Rectal smooth muscle tissue (tissue), 1 donor: ENCODE results near the gene TSPAN15.

Source experiments
- H3K27ac ChIP-seq: one replicate; pipeline ENCODE4 v1.7.0; 2013; ENCODE audit warnings: low read depth, low read length, inconsistent platforms
- H3K27me3 ChIP-seq: one replicate; pipeline ENCODE4 v1.7.0; 2013; ENCODE audit warnings: low read length; ENCODE audit not compliant: control insufficient read depth, insufficient read depth
- H3K36me3 ChIP-seq: one replicate; pipeline ENCODE4 v1.7.0; 2013; ENCODE audit warnings: low read length; ENCODE audit not compliant: control insufficient read depth, insufficient read depth
- H3K4me1 ChIP-seq: one replicate; pipeline ENCODE4 v1.7.0; 2013; ENCODE audit warnings: low read length; ENCODE audit not compliant: control insufficient read depth, insufficient read depth
- H3K4me3 ChIP-seq: one replicate; pipeline ENCODE4 v1.7.0; 2013; ENCODE audit warnings: low read length
- H3K9ac ChIP-seq: one replicate; pipeline ENCODE4 v1.7.0; 2013; ENCODE audit warnings: low read length

The TSPAN15 gene

DNA sequence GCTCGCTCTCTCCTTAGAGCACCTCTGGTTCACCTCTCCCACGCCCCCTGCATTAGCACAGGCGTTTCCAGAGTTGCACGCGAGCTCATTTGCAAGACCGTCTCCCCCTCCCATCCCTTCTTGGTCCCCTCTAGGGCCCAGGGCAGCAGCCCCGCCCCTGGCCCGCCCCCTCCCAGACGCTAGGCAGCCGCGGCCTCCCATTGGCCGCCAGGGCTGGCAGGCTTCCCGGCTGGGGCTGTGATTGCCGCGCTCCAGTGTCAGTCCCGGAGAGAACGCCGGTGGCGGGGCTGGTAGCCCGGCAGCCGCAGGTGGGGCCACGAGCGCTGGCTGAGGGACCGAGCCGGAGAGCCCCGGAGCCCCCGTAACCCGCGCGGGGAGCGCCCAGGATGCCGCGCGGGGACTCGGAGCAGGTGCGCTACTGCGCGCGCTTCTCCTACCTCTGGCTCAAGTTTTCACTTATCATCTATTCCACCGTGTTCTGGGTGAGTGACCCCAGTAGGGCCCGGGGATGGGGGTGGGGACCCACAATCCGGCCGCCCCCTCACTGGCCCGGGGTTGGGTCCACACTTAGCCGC is at the start of gene TSPAN15:
Gene TSPAN15, plus strand, starts transcription at position 257 of the 575 bp plus-strand sequence. Its CDS starts 130 bp downstream, at position 387.
- peaks cover 28% of the 10 kb centered on the region for H3K4me1 ChIP-seq
- peak within 1 kb of the TSS; percentile 88 for H3K4me3 ChIP-seq
- no peaks in the 10 kb centered on the region for H3K36me3 ChIP-seq
- peak within 1 kb of the TSS; percentile 90 for H3K27ac ChIP-seq
- no peaks in the 10 kb centered on the region for H3K27me3 ChIP-seq
- peak within 1 kb of the TSS; percentile 54 for H3K9ac ChIP-seq

DNA sequence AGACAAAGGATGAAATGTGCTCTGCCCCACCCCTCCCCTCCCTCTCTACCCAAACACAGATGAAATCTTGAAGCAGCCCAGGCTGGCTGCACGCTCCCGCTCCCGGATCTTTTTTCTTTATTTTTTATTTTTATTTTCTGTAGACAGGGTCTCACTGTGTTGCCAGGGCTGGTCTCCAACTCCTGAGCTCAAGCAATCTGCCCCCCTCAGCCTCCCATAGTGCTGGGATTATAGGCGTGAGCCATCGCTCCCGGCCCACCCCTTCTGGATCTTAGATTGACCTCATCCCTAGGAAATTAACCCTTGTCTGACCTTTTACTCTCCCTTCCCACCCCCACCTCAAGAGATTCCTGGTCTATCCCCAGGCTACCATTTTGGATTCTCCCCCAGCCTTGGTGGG is 48.9 kb upstream of the TSPAN15 start:
- H3K4me1 ChIP-seq: peaks cover 5% of the 10 kb centered on the region
- no peak overlapping the region for H3K9ac ChIP-seq
- H3K36me3 ChIP-seq: peaks cover 15% of the 10 kb centered on the region
- no peaks in the 10 kb centered on the region for H3K27me3 ChIP-seq
- H3K27ac ChIP-seq: no peak overlapping the region
- no peak overlapping the region for H3K4me3 ChIP-seq

DNA sequence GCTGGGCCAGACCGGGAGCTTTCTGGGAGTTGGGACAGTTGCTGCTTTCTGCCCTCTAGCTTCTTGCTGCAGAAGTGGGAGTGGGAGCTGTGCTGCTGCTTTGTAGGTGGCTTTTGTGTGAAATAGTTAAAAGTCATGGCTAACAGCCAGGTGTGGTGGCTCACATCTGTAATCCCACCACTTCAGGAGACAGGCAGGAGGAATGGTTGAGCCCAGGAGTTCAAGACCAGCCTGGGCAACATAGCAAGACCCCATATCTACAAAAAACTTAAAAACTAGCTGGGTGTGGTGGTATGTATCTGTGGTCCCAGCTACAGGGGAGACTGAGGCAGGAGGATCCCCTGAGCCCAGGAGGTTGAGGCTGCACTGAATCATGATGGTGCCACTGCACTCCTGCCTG is 48.2 kb upstream of the TSPAN15 start:
- H3K27ac ChIP-seq: no peak overlapping the region
- no peak overlapping the region for H3K4me3 ChIP-seq
- H3K27me3 ChIP-seq: no peaks in the 10 kb centered on the region
- peaks cover 14% of the 10 kb centered on the region for H3K36me3 ChIP-seq
- H3K4me1 ChIP-seq: peaks cover 12% of the 10 kb centered on the region
- no peak overlapping the region for H3K9ac ChIP-seq

GRCh38 chr10:69403519-69403918 is 47.7 kb upstream of the TSPAN15 start:
- Histone ChIP-seq H3K36me3 (peaks cover 14% of the 10 kb centered on the region), H3K27me3 (no peaks in the 10 kb centered on the region), H3K4me3 (no peak overlapping the region), H3K4me1 (peaks cover 15% of the 10 kb centered on the region), H3K27ac (peak overlapping the region; percentile 22), H3K9ac (no peak overlapping the region)

DNA sequence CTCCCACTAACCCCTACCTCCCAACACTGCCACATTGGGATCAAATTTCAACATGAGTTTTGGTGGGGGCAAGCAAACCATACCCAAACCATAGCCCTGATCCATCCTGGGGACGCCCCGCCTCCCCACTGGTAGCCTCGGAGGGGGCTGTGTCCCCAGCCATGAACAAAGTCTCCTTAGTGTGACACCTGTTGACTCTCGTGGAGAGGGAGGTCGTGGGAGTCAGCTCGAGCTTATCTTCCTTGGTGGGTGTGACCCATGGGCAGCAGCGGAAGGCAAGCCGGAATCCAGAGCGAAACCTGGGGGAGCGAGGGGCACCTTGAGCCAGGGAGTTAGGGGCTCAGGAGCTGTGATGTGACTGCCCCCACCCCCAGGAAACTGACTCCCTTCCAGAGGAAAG is 46.5 kb upstream of the TSPAN15 start:
- H3K4me1 ChIP-seq: peaks cover 21% of the 10 kb centered on the region
- H3K27ac ChIP-seq: no peak overlapping the region
- H3K4me3 ChIP-seq: no peak overlapping the region
- H3K27me3 ChIP-seq: no peaks in the 10 kb centered on the region
- H3K36me3 ChIP-seq: peaks cover 14% of the 10 kb centered on the region
- no peak overlapping the region for H3K9ac ChIP-seq

DNA sequence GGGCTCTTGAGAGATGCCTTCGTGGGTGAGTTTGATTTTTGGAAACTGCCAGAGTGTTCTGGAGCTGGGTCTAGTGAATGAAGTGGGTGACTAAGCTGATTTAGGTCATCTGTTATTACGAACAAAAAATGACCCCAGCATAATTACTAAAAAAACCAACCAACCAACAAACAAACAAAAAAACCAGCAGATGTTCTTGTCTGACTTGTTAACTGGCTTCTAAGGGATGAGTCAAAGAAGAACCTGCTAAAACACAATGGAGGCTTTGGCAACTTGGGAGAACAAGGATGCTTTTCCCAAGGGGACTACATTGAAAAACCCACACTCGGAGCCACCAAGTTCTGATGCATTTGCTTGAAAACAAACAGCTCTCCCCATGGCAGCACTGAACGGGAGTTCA is 46.0 kb upstream of the TSPAN15 start:
- Histone ChIP-seq H3K4me1 (peaks cover 21% of the 10 kb centered on the region), H3K9ac (no peak overlapping the region), H3K36me3 (peaks cover 14% of the 10 kb centered on the region), H3K27me3 (no peaks in the 10 kb centered on the region), H3K27ac (peak overlapping the region; percentile 14), H3K4me3 (no peak overlapping the region)

DNA sequence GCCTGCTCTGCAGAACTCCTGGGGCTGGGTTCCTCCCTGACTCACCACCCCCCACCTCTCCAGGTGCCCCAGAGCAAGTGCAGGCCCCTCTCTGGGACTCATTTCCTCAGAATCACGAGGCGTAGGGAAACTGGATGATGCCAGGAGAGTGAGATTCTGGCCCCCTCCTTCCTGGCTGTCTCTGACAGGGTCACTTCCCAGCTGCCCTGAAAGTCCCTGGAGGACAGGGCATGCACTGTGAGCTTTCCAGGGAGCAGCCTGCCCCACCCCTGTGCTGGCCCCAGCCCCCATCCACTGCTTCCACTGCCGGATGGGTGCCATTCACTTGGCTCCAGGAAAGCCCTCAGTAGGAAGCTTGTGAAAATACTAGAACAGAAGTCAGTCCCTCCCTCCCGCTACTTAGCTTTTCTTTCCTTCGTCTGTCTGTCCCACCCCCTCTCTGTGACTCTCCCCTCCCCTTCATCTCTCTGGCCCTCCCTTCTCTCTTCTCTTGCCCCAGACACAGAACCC is 44.9 kb upstream of the TSPAN15 start:
- Histone ChIP-seq H3K9ac (no peak overlapping the region), H3K27ac (peak overlapping the region; percentile 74), H3K4me1 (peaks cover 28% of the 10 kb centered on the region), H3K36me3 (peaks cover 6% of the 10 kb centered on the region), H3K4me3 (no peak overlapping the region), H3K27me3 (no peaks in the 10 kb centered on the region)

GRCh38 chr10:69406816-69407580 is 44.3 kb upstream of the TSPAN15 start:
- peak overlapping the region; percentile 74 for H3K27ac ChIP-seq
- peaks cover 32% of the 10 kb centered on the region for H3K4me1 ChIP-seq
- no peaks in the 10 kb centered on the region for H3K27me3 ChIP-seq
- peaks cover 6% of the 10 kb centered on the region for H3K36me3 ChIP-seq
- H3K4me3 ChIP-seq: no peak overlapping the region
- H3K9ac ChIP-seq: no peak overlapping the region

DNA sequence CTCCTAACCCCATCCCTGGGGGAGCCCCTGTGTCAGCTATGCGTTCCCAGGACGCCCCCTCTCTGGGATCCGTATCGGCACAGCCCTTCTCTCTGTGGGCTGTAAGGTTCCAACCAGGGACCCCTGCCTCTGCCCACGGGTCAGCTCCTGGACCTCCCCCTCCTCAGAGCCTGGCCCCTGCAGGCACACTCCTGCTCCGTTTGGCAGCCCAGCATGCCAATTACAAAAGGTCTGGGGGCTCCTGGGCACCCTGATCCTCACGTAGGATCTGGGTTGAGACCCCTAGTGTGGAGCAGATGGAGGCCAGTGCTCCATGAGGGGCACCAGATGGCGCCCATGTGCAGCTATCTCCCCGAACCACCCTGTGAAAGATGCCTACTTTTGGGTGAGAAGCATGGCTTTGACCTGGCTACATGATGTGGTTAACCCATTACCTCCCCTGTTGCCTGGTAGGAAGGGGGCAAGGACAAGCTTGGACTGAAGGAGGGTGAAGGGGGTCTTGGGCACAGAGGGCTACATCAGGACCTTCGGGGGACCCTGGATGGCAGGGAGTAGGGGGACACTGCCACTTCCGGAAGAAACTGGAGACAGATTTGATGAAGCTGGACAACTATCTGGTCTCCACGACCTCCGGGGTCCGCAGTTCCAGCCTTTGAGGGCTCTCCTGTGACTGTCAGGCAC is 43.5 kb upstream of the TSPAN15 start:
- H3K9ac ChIP-seq: no peak overlapping the region
- peak overlapping the region; percentile 74 for H3K27ac ChIP-seq
- H3K4me3 ChIP-seq: peak overlapping the region; percentile 42

GRCh38 chr10:69408318-69409175 is 42.7 kb upstream of the TSPAN15 start:
- H3K27me3 ChIP-seq: no peaks in the 10 kb centered on the region
- H3K4me3 ChIP-seq: peak overlapping the region; percentile 51
- peaks cover 6% of the 10 kb centered on the region for H3K36me3 ChIP-seq
- H3K4me1 ChIP-seq: peaks cover 33% of the 10 kb centered on the region
- peak overlapping the region; percentile 86 for H3K27ac ChIP-seq
- H3K9ac ChIP-seq: no peak overlapping the region

More for the DNA sequence above, 43.5 kb upstream of the TSPAN15 start:
- Histone ChIP-seq H3K36me3 (peaks cover 6% of the 10 kb centered on the region), H3K4me1 (peaks cover 34% of the 10 kb centered on the region), H3K27me3 (no peaks in the 10 kb centered on the region)

GRCh38 chr10:69409176-69409495 is 42.1 kb upstream of the TSPAN15 start:
- Histone ChIP-seq H3K4me1 (peaks cover 33% of the 10 kb centered on the region), H3K9ac (no peak overlapping the region), H3K27me3 (no peaks in the 10 kb centered on the region), H3K4me3 (peak overlapping the region; percentile 51), H3K27ac (peak overlapping the region; percentile 86), H3K36me3 (peaks cover 6% of the 10 kb centered on the region)

- Histone ChIP-seq H3K27ac (peak overlapping the region; percentile 74), H3K4me1 (peaks cover 33% of the 10 kb centered on the region), H3K36me3 (peaks cover 6% of the 10 kb centered on the region), H3K4me3 (no peak overlapping the region), H3K27me3 (no peaks in the 10 kb centered on the region), H3K9ac (no peak overlapping the region)
Observed at GRCh38 chr10:69409968-69410367, 41.3 kb upstream of the TSPAN15 start.
